ENCODE data around the gene TSPAN17. TPM values are rescaled to one million over a fixed set of nuclear protein-coding genes. Genes with fewer than 3 reads are reported as not detected.
A peak's percentile ranks its signal among the peaks of the same experiment; 100 is the strongest.

Gene TSPAN17
- total RNA-seq, 1 donor from 2014 or later: 14.6 TPM

DNA sequence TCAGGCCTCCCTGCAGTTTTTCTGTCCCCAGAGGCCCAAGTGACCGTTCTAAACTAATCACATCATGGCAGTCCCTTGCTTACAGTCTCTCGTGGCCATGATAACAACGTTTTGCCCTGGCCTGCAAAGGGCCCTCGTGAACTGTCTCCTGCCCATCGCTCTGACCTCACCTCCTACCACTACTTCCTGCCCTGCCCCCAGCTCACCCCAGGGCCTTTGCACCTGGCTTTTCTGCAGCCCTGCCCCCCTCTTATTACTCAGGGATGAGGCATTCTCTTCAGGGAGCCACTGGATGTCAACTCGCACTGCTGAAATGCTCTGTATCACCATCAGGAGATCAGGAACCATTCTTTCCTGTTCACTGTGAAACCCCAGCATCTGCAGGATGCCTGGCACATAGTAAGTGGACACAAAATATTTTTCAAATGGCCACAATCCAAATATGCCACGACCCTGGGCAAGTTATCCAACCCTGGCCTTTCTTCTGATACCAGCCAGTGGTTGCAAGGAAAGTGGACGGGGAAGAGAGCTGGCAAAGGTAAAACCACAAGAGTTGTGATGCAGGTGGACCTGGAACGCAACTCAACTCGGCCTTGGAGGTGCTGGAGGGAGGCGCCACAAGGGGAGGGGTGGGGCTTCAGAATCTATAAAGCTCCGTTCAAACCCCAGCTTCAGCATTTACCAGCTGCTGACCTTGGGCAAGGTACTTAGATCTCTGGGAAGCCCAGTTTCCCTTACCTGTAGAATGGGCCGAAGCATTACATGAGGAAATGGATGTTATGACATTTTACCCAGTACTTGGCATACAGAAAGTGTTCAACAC lies 18.7 kb upstream of the TSPAN17 start:
- peaks cover 9 to 13% (median 12%) of the 10 kb centered on the region in 3 donors for H3K4me1 ChIP-seq (ENCODE audit: control insufficient read depth in 3 of 3, insufficient read depth in 3 of 3, low read length in 3 of 3)
- no peaks in the 10 kb centered on the region for H3K9me3 ChIP-seq (ENCODE audit: control insufficient read depth in 3 of 3, low read length in 3 of 3)
- H3K27me3 ChIP-seq (ENCODE audit: control insufficient read depth in 3 of 3, insufficient read depth in 3 of 3, low read length in 3 of 3): peaks cover 47 to 66% (median 61%) of the 10 kb centered on the region in 3 donors
- no peak overlapping the region for H3K27ac ChIP-seq (ENCODE audit: low read depth, low read length)
- no peak overlapping the region for H3K9ac ChIP-seq (ENCODE audit: low read depth in 1 of 3, low read length in 3 of 3)
- H3K36me3 ChIP-seq (ENCODE audit: control insufficient read depth in 3 of 3, insufficient read depth in 3 of 3, low read length in 3 of 3): no peaks in the 10 kb centered on the region
- no peak overlapping the region for H3K4me3 ChIP-seq (ENCODE audit: low read length in 3 of 3)

DNA sequence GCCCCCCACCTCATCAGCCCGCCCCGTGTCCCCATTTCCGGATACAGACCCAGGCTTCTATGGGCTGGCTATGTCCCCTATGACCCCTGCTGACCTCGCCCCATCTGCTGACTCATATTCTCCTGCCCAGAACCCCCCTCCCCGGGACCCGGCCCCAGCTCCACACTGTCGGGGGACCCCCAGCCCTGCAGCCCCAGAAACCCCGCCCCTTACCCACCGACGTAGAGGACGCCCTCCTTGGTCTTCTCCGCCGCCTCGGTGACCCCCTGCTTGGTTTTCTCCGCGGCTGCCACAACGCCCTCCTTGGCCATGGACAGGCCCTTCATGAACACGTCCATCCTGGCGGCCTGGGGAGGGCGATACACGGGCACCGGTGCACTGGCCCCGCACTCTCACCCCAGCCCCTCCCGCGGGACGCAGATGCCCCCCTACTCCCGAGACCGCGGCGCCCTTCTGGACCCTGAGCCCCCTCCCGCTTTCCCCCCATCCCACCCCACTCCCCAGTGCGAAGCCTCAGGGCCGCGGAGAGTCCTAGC lies 17.9 kb upstream of the TSPAN17 start:
- peaks cover 9 to 13% (median 12%) of the 10 kb centered on the region in 3 donors for H3K4me1 ChIP-seq (ENCODE audit: control insufficient read depth in 3 of 3, insufficient read depth in 3 of 3, low read length in 3 of 3)
- no peak overlapping the region for H3K9ac ChIP-seq (ENCODE audit: low read depth in 1 of 3, low read length in 3 of 3)
- H3K27ac ChIP-seq (ENCODE audit: low read depth, low read length): no peak overlapping the region
- H3K27me3 ChIP-seq (ENCODE audit: control insufficient read depth in 3 of 3, insufficient read depth in 3 of 3, low read length in 3 of 3): peaks cover 47 to 69% (median 58%) of the 10 kb centered on the region in 3 donors
- H3K4me3 ChIP-seq (ENCODE audit: low read length in 3 of 3): peak overlapping the region in 1 of 3 donors; percentile 69
- no peaks in the 10 kb centered on the region for H3K36me3 ChIP-seq (ENCODE audit: control insufficient read depth in 3 of 3, insufficient read depth in 3 of 3, low read length in 3 of 3)
- H3K9me3 ChIP-seq (ENCODE audit: control insufficient read depth in 3 of 3, low read length in 3 of 3): no peaks in the 10 kb centered on the region

DNA sequence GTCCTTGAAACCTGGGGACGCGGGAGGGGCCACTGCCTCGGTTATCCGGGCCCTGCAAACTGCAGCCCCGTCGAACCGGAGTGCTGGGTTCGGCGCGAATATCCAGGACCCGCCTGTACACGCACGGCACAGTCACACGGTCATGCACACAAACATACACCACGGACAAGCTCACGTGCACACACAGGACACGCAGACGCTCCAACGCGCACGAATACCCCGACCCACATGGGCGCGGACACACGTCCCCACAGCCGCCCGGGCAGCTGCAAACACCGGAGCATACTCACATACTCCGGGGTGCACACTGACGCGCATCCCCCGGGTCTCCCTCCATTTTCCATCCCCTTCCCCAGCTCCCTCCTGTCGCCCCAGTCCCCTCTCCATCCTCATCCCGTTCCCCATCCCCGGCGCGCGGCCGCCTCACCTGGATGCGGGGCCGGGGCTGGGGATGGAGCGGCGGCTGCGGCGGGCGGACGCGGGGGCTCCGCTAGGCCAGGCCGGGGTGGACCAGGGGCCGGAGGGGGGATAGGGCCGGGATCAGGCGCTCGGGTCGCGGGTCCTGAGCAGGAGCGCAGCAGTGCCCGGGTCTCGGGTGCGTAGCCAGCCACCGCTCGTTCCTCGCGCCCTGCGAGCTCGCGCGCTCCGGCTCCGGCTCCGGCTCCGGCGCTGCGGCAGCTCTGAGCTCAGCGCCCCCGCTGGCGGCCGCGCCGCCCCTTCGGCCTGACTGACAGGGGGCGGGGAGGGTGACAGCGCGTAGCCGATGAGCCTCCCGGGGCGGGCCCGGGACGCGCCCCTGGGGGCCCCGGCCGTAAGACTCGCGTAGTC lies 17.2 kb upstream of the TSPAN17 start, which contains the start of the genes EIF4E1B and SNCB:
EIF4E1B (plus strand) TSS at position 823 of the 828 bp plus-strand sequence. CDS start 12,113 bp downstream, outside the sequence.
SNCB (minus strand) TSS at position 682 of the 828 bp plus-strand sequence. CDS start 880 bp downstream, outside the sequence.
- Histone ChIP-seq H3K4me3 (ENCODE audit: low read length in 3 of 3) (peak within 1 kb of the TSS; percentile 31 to 69 (median 52)), H3K27me3 (ENCODE audit: control insufficient read depth in 3 of 3, insufficient read depth in 3 of 3, low read length in 3 of 3) (peaks cover 47 to 67% (median 54%) of the 10 kb centered on the region in 3 donors), H3K36me3 (ENCODE audit: control insufficient read depth in 3 of 3, insufficient read depth in 3 of 3, low read length in 3 of 3) (no peaks in the 10 kb centered on the region), H3K9ac (ENCODE audit: low read depth in 1 of 3, low read length in 3 of 3) (peak within 1 kb of the TSS in 1 of 3 donors; percentile 66), H3K9me3 (ENCODE audit: control insufficient read depth in 3 of 3, low read length in 3 of 3) (no peaks in the 10 kb centered on the region), H3K27ac (ENCODE audit: low read depth, low read length) (no peak within 1 kb of the TSS), H3K4me1 (ENCODE audit: control insufficient read depth in 3 of 3, insufficient read depth in 3 of 3, low read length in 3 of 3) (peaks cover 9 to 13% (median 12%) of the 10 kb centered on the region in 3 donors)

DNA sequence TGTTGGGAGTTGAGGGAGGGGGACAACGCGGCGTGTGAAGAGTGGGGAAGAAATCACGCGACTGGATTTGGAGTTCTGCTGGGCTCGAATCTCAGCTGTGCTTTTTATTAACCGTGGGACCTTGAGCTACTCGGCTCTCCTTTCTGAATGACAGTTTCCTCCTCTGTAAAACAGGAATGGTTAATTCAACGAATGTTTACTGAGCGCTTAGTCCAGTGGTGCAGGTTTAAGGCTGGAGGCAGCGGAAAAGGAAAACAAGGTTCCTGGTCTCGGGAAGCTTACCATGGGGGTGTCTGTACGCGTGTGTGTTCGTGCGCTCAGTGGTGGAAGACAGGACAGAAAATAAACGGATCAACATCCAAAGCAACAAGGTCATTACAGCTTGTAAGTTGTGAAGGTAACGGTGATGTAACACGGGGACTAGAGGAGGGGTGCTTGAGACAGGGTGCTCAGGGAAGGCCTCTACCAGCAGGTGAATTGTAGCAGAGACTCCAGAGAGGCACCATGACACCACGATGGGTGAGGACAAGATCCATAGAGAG lies 16.5 kb upstream of the TSPAN17 start:
- Histone ChIP-seq H3K4me3 (ENCODE audit: low read length in 3 of 3) (peak overlapping the region; percentile 31 to 69 (median 52)), H3K4me1 (ENCODE audit: control insufficient read depth in 3 of 3, insufficient read depth in 3 of 3, low read length in 3 of 3) (peaks cover 9 to 13% (median 12%) of the 10 kb centered on the region in 3 donors), H3K9ac (ENCODE audit: low read depth in 1 of 3, low read length in 3 of 3) (peak overlapping the region in 1 of 3 donors; percentile 66), H3K27ac (ENCODE audit: low read depth, low read length) (no peak overlapping the region), H3K36me3 (ENCODE audit: control insufficient read depth in 3 of 3, insufficient read depth in 3 of 3, low read length in 3 of 3) (no peaks in the 10 kb centered on the region), H3K9me3 (ENCODE audit: control insufficient read depth in 3 of 3, low read length in 3 of 3) (no peaks in the 10 kb centered on the region), H3K27me3 (ENCODE audit: control insufficient read depth in 3 of 3, insufficient read depth in 3 of 3, low read length in 3 of 3) (peaks cover 42 to 66% (median 51%) of the 10 kb centered on the region in 3 donors)

DNA sequence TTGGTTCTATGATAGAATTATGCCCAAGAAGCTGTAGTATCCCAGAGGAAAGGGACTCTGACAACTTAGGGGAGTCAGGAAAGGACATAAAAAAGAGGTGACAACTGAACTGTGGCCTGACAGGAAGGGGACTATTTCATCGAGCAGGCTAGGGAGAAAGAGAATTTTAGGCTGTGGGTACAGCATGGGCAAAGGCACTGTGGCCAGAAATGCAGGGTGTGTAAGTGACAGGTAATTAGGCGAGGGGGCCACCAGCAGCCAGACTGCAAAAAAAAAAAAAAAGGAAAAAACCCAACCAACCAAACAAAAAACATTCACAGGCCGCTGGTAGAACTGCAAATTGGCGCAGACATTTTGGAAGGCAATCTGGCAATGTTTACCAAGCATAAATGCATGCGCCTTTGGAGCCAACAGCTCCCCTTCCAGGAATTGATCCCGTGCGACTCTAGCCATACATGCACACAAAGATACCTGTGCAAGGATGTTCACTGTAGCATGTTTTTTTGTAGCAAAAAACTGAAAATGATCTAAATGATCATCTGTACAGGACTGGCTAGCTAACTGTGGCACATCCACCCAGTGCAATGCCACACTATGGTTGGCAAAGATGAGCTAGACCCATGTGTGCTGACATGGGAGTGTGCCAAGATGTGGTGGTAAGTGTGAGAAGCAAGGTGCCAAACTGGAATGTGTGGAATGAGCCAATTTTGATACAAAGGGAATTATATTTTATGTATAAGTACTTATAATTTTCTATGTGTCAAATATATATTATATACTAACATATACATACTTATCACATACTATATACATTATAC lies 15.7 kb upstream of the TSPAN17 start:
- Histone ChIP-seq H3K27me3 (ENCODE audit: control insufficient read depth in 3 of 3, insufficient read depth in 3 of 3, low read length in 3 of 3) (peaks cover 41 to 58% (median 44%) of the 10 kb centered on the region in 3 donors), H3K9ac (ENCODE audit: low read depth in 1 of 3, low read length in 3 of 3) (no peak overlapping the region), H3K9me3 (ENCODE audit: control insufficient read depth in 3 of 3, low read length in 3 of 3) (no peaks in the 10 kb centered on the region), H3K36me3 (ENCODE audit: control insufficient read depth in 3 of 3, insufficient read depth in 3 of 3, low read length in 3 of 3) (no peaks in the 10 kb centered on the region), H3K4me1 (ENCODE audit: control insufficient read depth in 3 of 3, insufficient read depth in 3 of 3, low read length in 3 of 3) (peaks cover 9 to 13% (median 12%) of the 10 kb centered on the region in 3 donors), H3K4me3 (ENCODE audit: low read length in 3 of 3) (no peak overlapping the region), H3K27ac (ENCODE audit: low read depth, low read length) (no peak overlapping the region)

DNA sequence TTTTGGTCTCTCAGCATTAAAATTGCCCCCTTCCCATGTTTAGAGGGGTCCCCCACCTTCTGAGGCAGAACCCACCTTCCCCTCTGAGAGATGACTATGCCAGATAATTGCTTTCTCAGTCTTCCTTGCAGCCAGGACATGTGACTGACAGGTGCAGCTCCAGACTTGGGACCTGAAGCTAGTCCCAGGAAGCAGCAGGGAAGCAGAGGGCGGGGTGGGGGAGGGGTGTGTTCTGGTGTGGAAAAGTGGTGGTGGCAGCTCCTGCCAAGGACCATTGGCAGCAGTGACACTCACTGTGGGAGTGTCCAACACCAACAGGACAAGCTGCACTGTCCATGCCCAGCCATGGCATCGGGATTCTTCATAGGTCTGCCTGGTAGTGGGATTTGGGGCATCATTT lies 14.5 kb upstream of the TSPAN17 start:
- H3K9ac ChIP-seq (ENCODE audit: low read depth in 1 of 3, low read length in 3 of 3): no peak overlapping the region
- H3K36me3 ChIP-seq (ENCODE audit: control insufficient read depth in 3 of 3, insufficient read depth in 3 of 3, low read length in 3 of 3): no peaks in the 10 kb centered on the region
- H3K4me3 ChIP-seq (ENCODE audit: low read length in 3 of 3): no peak overlapping the region
- H3K27me3 ChIP-seq (ENCODE audit: control insufficient read depth in 3 of 3, insufficient read depth in 3 of 3, low read length in 3 of 3): peaks cover 30 to 48% (median 35%) of the 10 kb centered on the region in 3 donors
- H3K4me1 ChIP-seq (ENCODE audit: control insufficient read depth in 3 of 3, insufficient read depth in 3 of 3, low read length in 3 of 3): peaks cover 9 to 13% (median 12%) of the 10 kb centered on the region in 3 donors
- H3K27ac ChIP-seq (ENCODE audit: low read depth, low read length): no peak overlapping the region
- no peaks in the 10 kb centered on the region for H3K9me3 ChIP-seq (ENCODE audit: control insufficient read depth in 3 of 3, low read length in 3 of 3)

DNA sequence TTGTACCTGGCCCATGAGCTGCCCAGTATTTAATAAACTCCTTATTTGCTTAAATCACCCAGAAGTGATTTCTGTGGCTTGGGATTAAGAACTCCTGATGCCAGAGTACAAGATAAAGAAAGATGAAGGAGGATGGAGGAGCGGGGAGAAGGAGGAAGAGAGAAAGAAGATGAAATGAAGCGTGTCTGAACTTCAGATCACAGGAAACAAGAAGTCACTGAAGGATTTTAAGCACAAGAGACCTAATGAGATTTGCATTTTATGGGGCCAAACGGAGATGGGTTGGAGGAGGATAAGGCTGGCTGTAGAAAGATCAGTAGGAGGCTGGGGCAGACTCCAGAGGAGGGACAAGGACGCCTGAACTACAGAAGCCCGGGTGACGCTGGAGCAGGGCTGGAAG lies 13.7 kb upstream of the TSPAN17 start:
- Histone ChIP-seq H3K4me3 (ENCODE audit: low read length in 3 of 3) (no peak overlapping the region), H3K27me3 (ENCODE audit: control insufficient read depth in 3 of 3, insufficient read depth in 3 of 3, low read length in 3 of 3) (peaks cover 22 to 39% (median 26%) of the 10 kb centered on the region in 3 donors), H3K9me3 (ENCODE audit: control insufficient read depth in 3 of 3, low read length in 3 of 3) (no peaks in the 10 kb centered on the region), H3K9ac (ENCODE audit: low read depth in 1 of 3, low read length in 3 of 3) (no peak overlapping the region), H3K36me3 (ENCODE audit: control insufficient read depth in 3 of 3, insufficient read depth in 3 of 3, low read length in 3 of 3) (no peaks in the 10 kb centered on the region), H3K4me1 (ENCODE audit: control insufficient read depth in 3 of 3, insufficient read depth in 3 of 3, low read length in 3 of 3) (peaks cover 9 to 13% (median 12%) of the 10 kb centered on the region in 3 donors), H3K27ac (ENCODE audit: low read depth, low read length) (no peak overlapping the region)

DNA sequence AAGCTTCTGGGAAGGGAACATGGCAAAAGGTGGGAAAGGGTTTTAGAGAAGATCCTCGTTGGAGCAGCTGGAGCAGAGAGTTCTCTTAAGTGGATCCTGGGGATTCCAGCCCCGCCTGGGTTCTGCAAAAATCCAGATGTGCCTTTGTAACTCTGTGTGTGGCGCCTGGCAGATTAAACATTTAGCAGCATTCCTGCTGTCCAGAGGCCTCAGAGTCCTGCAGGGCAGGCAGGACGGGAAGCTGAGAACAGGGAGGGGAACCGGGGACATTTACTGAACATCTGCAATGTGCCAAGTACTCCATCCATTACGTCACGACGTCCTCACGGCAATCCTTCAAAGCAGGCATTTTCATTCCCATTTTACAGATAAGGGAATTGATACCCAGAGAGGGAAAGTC lies 10.9 kb upstream of the TSPAN17 start:
- Histone ChIP-seq H3K4me3 (ENCODE audit: low read length in 3 of 3) (no peak overlapping the region), H3K27me3 (ENCODE audit: control insufficient read depth in 3 of 3, insufficient read depth in 3 of 3, low read length in 3 of 3) (peaks cover 6 to 15% (median 9%) of the 10 kb centered on the region in 3 donors), H3K9me3 (ENCODE audit: control insufficient read depth in 3 of 3, low read length in 3 of 3) (no peaks in the 10 kb centered on the region), H3K4me1 (ENCODE audit: control insufficient read depth in 3 of 3, insufficient read depth in 3 of 3, low read length in 3 of 3) (peaks cover 8 to 21% (median 13%) of the 10 kb centered on the region in 3 donors), H3K9ac (ENCODE audit: low read depth in 1 of 3, low read length in 3 of 3) (no peak overlapping the region), H3K36me3 (ENCODE audit: control insufficient read depth in 3 of 3, insufficient read depth in 3 of 3, low read length in 3 of 3) (no peaks in the 10 kb centered on the region), H3K27ac (ENCODE audit: low read depth, low read length) (no peak overlapping the region)

DNA sequence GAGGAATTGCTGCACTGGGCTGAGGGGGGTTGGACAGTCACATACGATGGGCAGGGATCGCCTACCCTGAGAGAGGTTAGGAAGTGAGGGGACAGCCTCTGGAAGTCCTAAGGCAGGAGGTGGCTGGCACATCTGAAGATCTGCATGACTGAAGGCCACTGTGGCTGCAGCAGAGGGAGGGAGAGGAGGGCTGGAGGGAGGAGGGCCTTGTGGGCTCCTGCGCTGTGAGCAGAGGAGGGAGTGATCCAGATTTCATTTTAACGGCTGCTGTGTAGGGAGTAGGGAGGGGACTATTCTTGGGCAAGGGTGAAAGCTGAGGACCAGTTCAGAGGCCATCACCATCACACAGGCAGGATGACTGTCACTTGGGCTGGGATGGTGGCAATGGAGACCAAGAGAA lies 9.7 kb upstream of the TSPAN17 start:
- no peak overlapping the region for H3K4me3 ChIP-seq (ENCODE audit: low read length in 3 of 3)
- H3K9ac ChIP-seq (ENCODE audit: low read depth in 1 of 3, low read length in 3 of 3): no peak overlapping the region
- H3K36me3 ChIP-seq (ENCODE audit: control insufficient read depth in 3 of 3, insufficient read depth in 3 of 3, low read length in 3 of 3): no peaks in the 10 kb centered on the region
- H3K9me3 ChIP-seq (ENCODE audit: control insufficient read depth in 3 of 3, low read length in 3 of 3): no peaks in the 10 kb centered on the region
- peaks cover 8 to 18% (median 11%) of the 10 kb centered on the region in 3 donors for H3K4me1 ChIP-seq (ENCODE audit: control insufficient read depth in 3 of 3, insufficient read depth in 3 of 3, low read length in 3 of 3)
- H3K27ac ChIP-seq (ENCODE audit: low read depth, low read length): no peak overlapping the region
- H3K27me3 ChIP-seq (ENCODE audit: control insufficient read depth in 3 of 3, insufficient read depth in 3 of 3, low read length in 3 of 3): peaks cover 2 to 11% (median 8%) of the 10 kb centered on the region in 3 donors
